Endometrial microvascular endothelial cells (primary cell): ENCODE results near the gene TMPRSS3. TPM values are rescaled to one million over a fixed set of nuclear protein-coding genes. Genes with fewer than 3 reads are reported as not detected.
"Not testable (repeated sequence)": the region's sequence is repeated elsewhere in the genome, so short reads cannot be mapped to it uniquely, and the experiment has no call there.

Experiments used
- in situ Hi-C: cut with HindIII; loops from 2 replicates; pipeline ENCODE4 v1.10.0; 2017; ENCODE audit warnings: low sequenced_read_pairs, low pct_unique_long_range_greater_than_20kb; ENCODE audit errors: inconsistent ontology term
- total RNA-seq: library from RNA; depleted of rRNA; stranded (reverse); fragments of >200 nt; gene quantifications from one replicate; pipeline ENCODE4 v1.2.3, GENCODE V29; 2015; ENCODE audit errors: inconsistent ontology term

TMPRSS3 gene
- total RNA-seq, 1 donor from 2014 or later: not detected

DNA sequence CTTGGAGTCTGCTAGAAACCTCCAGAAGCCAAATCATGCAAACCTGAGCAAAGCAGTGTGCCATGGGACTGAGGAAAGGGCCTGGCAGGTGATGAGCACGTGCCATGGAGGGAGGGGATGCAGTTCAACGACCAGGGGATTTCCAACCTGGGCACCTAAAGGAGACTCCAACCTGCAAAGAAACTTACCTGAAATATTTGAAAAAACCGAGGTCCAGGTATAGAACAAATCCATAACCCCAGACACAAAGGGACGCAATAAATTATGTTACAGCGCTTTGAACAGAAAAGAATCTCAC, 16.7 kb upstream of the TMPRSS3 start:
- in situ Hi-C loops: no loop called here

DNA sequence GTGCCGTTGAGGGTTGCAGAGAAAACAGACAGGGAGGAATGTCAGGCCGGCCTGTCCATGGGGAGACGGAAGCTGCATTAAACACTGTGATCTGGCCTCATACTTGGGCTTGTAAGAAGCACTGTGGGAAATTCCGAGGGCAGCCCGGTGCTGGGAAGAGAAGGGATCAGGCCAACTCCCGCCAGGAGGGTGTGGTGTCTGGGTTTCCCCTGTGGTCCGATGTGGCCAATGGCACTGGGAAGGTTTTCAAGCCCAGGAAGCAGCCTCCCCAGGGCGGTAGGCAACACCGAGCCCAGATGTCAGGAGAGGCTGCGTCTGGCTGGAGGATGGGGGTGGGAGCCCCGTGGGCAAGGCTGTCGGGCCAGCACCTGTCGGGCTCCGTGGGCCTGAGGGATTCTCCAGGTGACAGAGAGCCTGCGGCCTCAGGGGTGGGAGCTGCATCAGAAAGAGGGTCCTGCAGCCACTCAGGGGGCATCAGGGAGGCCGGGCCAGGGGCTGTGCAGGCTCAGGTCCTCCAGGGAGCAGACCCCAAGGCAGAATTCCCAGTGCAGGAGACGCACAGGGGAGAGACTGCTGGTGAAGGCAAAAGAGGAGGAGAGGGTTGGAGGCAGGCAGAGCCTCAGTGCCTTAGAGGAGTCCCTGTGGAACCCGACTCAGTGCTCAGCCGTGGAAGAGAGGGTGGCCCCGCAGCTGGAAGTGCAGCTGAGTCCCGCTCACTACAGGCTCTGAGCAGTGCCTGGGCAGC, 16.2 kb upstream of the TMPRSS3 start:
- in situ Hi-C loops: no loop called here

DNA sequence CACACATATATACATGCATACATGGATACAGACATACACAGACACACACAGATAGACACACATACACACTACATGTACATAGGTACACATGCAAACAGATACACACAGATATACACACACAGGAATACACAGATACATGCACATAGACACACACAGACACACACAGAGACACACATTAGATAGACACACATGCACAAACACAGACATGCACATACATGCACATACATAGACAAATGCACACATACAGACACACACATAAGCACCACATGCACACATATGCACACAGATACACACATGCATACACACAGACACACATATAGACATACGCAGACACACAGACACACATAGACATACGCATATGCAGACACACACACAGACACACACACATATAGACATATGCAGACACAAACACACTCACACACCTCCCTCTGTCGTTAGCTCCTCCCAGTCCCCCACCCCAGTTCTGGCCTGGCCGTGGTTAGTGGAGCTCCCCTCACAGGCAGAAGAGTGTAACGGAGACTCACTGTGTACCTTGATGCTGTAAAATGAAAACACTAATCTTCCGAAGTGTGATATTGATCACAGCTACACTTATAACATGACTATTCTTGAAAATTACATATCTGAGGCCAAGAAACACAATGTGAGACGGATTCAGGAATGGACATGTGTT, 15.5 kb upstream of the TMPRSS3 start:
- in situ Hi-C loops: no loop called here

- in situ Hi-C loops: no loop called here
Measured at GRCh38 chr21:42409366-42409765, 13.5 kb upstream of the TMPRSS3 start.

- in situ Hi-C loops: not testable (repeated sequence)
Measured at GRCh38 chr21:42408718-42409117, 12.9 kb upstream of the TMPRSS3 start.

- in situ Hi-C loops: no loop called here
Measured at GRCh38 chr21:42407476-42407875, 11.6 kb upstream of the TMPRSS3 start.

GRCh38 chr21:42406866-42407265, 11.0 kb upstream of the TMPRSS3 start:
- in situ Hi-C loops: no loop called here

DNA sequence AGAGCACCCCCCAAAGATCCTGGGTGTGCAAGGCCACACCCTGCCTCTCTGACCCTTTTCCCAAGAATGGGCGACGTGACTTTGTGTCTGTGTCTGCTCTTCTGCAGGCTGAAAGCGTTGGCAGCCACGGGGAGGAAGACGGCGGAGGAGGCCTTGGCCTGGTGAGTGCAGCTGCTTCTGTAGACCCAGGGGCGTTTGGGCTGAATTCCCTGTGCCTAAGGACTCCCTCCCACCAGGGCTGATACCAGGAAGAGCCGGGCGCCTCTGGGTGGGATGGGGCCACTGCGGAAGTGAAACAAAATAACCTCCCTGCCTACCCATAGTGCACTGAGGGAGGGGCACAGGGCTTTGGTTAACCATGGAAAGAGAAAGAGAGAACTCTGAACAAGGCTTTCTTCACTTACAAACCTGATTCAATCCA, 10.4 kb upstream of the TMPRSS3 start:
- in situ Hi-C loops: no loop called here

GRCh38 chr21:42405064-42406013, 9.5 kb upstream of the TMPRSS3 start:
- in situ Hi-C loops: no loop called here

- in situ Hi-C loops: no loop called here
Measured at GRCh38 chr21:42404539-42404938, 8.7 kb upstream of the TMPRSS3 start.

DNA sequence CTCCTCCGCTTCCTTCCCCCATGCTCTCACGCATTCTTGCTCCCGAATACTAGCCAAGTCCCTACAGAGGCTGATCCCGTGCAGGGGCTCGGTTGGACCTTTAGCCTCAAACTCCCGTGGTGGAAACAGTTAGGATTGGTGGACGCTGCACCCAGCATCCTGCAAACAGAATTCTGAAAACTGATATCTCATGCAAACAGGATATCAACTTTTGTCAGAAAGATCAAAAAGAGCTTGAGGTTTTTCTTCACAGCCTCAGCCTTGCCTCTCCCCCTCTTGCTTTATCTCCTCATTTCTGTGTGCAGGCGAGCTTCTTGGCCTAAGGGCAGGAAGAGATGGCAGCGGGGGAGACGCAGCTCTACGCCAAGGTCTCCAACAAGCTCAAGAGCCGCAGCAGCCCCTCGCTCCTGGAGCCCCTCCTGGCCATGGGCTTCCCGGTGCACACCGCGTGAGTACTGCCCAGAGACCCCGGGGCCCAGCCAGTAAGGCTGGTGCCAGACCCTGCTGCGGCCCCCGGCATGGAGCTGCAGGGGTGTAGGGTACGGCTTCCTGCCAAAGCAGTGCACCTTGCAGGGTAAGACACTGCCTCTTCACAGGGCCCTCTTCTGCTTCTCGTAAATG, 7.9 kb upstream of the TMPRSS3 start, which contains the start of gene UBASH3A:
TSS of gene UBASH3A (plus strand) at position 292 of the 621 bp plus-strand sequence. CDS start at position 336, 44 bp downstream.
- in situ Hi-C loops: no loop called here

DNA sequence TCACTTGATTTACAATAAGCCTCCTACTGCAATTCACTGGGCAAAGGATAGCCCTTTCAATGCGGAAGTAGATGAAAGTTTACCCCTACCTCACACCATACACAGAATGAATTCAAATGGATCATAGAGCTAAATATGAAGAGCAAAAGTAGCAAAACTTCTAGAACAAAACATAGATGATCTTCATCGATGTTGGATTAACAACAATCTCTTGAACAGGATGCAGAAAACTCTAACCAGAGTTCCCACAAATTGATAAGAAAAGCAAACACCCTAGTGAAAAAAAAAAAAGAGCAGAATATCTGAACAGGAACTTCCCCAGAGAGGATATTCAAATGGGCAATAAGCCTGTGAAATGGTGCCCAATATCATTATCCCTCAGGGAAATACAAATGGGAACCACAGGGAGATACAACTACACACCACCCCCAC, 6.0 kb upstream of the TMPRSS3 start:
- in situ Hi-C loops: no loop called here

DNA sequence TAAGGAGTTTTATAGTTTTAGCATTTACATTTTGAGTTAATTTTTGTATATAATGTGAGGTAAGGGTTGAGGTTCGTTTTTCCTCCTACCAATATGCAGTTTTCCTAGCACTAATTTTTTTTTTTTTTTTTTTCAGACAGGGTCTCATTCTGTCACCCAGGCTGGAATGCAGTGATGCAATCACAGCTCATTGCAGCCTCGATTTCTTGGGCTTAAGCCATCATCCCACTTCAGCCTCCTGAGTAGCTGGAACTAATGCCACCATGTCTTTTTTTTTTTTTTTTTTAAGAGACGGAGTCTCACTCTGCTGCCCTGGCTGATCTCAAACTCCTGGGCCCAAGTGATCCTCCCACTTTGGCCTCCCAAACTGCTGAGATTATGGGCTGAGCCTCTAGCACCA, 5.3 kb upstream of the TMPRSS3 start:
- in situ Hi-C loops: no loop called here

DNA sequence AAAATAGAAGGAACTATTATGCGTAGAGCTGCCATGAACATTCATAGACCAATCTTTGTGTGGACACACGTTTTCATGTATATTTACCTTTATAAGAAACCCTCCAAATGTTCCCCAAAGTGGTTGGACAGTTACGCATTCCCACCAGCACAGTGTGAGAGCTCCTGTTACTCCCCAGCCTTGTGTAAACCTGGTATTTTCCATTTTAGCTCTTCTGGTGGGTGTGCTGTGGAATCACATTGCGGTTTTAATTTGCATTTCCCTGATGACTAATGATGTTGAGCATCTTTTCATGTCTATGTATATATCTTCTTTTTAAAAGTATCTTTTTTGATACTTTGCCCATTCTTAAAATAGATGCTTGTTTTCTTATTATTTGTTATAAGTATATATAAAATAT, 4.7 kb upstream of the TMPRSS3 start:
- in situ Hi-C loops: no loop called here

DNA sequence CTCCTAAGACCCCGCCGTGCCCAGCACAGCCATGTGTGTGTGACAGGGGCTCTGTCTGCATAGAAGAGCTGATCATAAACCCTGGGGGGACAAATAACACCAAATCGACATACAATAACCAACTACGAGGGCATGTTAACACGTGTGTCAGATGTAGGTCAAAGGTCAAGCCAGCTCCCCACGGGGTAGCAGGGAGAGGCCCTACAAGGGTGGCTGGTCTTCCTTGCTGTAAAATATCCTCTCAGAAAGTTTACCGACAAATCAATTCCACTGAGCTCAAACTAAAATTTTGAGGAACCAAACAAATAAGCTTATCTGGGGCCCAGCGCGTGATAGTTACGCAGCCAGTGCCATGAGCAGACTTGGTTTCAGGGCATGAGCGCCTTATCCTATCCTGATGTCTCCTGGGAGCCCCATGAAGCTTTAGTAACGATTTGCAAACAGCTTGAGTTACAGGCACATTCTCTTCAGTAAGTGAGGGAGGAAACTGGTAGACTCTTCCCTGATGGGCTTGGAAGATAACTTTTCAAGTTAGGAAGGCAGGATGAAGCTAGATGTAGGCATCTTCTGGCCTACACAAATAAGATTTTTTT, 2.7 kb upstream of the TMPRSS3 start:
- in situ Hi-C loops: no loop called here

DNA sequence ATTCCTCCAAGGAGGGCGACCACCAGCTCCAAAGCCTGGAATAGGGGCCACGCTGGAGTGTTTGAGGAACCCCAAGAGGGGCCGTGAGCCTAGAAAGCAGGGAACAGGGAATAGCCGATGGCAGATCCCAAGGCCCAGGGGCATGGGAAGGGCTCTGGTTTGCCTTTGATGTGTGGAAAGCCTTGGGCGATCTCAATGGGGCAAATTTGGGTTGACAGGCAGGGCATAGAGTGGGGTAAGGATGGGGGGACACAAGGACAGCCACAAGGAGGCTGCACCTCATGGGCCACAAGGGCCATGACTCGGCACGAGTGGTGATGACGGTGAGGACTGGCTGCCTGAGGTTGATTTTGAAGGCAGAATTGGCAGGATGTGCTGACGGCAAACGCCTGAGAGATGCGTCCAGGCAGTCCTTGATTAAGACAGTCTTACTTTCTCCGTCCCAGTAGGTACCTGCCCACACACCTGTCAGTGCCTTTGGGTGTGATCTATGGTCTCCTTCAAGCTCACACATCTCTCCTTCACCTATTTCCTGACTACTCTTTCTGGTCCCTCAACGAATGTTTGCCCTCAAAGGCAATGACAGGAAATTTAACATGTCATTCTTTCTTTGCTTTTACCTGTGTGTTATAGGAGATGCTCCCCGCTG, 2.0 kb upstream of the TMPRSS3 start:
- in situ Hi-C loops: no loop called here

GRCh38 chr21:42396799-42397745, 1.2 kb upstream of the TMPRSS3 start:
- in situ Hi-C loops: no loop called here
